PC-3 (cell line): Measurements from ENCODE around the gene ATP10A. TPM values are rescaled to one million over a fixed set of nuclear protein-coding genes. Genes with fewer than 3 reads are reported as not detected.

Experiments used
- ATAC-seq: fragments of 200-7000 bp; cut with Tn5 transposase; 2 replicates; pipeline ENCODE4 v1.9.1; 2020; ENCODE audit warnings: mild to moderate bottlenecking, moderate library complexity
- BruUV-seq: library from RNA; stranded (reverse); fragments of 400-500 nt; replicated peaks from 2 replicates; lab custom pipeline; 2021; lab: Mats Ljungman, UMichigan
- CTCF ChIA-PET: fragments of 300-600 bp; sonication (Branson Sonifier 250); formaldehyde crosslinking; loops from one replicate; lab custom pipeline; 2022; ENCODE audit warnings: antibody characterized with exemption; lab: Charles Lee
- POLR2A ChIA-PET: fragments of 300-600 bp; sonication (Branson Sonifier 250); formaldehyde crosslinking; loops from one replicate; lab custom pipeline; 2022; ENCODE audit warnings: antibody characterized with exemption; ENCODE audit not compliant: unreplicated experiment; lab: Charles Lee
- DNase-seq: peaks from one replicate; pipeline ENCODE4 v3.0.0-alpha.2; 2015
- H2AFZ ChIP-seq: fragments of 300-600 bp; sonication (generic); 2 replicates; pipeline ENCODE4 v1.6.0; 2016; ENCODE audit warnings: antibody characterized with exemption, low read length
- H3F3A ChIP-seq: fragments of 300-600 bp; sonication (generic); one replicate; pipeline ENCODE4 v1.6.0; 2017; ENCODE audit warnings: antibody characterized with exemption, low read length, control low read depth, mild to moderate bottlenecking; ENCODE audit not compliant: unreplicated experiment
- H3K27ac ChIP-seq: fragments of 300-600 bp; sonication (generic); 2 replicates; pipeline ENCODE4 v1.5.1; 2016; ENCODE audit warnings: mild to moderate bottlenecking, low read length
- H3K27me3 ChIP-seq: fragments of 300-600 bp; sonication (generic); 2 replicates; pipeline ENCODE4 v1.6.1; 2016; ENCODE audit warnings: low read length, mixed read lengths
- H3K36me3 ChIP-seq: fragments of 300-600 bp; sonication (generic); 2 replicates; pipeline ENCODE4 v1.6.1; 2016; ENCODE audit warnings: low read depth, mixed run types, low read length, mixed read lengths
- H3K4me1 ChIP-seq: fragments of 300-600 bp; sonication (generic); 2 replicates; pipeline ENCODE4 v1.5.1; 2016; ENCODE audit warnings: low read length; ENCODE audit not compliant: insufficient read depth
- H3K4me2 ChIP-seq: fragments of 300-600 bp; sonication (generic); 2 replicates; pipeline ENCODE4 v1.6.0; 2016; ENCODE audit warnings: low read length
- H3K4me3 ChIP-seq: fragments of 300-600 bp; sonication (generic); 2 replicates; pipeline ENCODE4 v1.5.1; 2016; ENCODE audit warnings: mild to moderate bottlenecking, low read length, mixed read lengths
- H3K79me2 ChIP-seq: fragments of 300-600 bp; sonication (generic); 2 replicates; pipeline ENCODE4 v1.6.1; 2017; ENCODE audit warnings: low read length, mixed read lengths
- H3K9ac ChIP-seq: fragments of 300-600 bp; sonication (generic); 2 replicates; pipeline ENCODE4 v1.6.0; 2016; ENCODE audit warnings: mild to moderate bottlenecking, low read length
- H3K9me2 ChIP-seq: fragments of 300-600 bp; sonication (generic); replicated peaks from 2 replicates; pipeline ENCODE4 v1.6.1; 2016; ENCODE audit warnings: mixed run types, low read length, mixed read lengths
- H3K9me3 ChIP-seq: fragments of 300-600 bp; sonication (generic); 2 replicates; pipeline ENCODE4 v1.6.1; 2016; ENCODE audit warnings: low read length, mixed read lengths
- H4K20me1 ChIP-seq: fragments of 300-600 bp; sonication (generic); 2 replicates; pipeline ENCODE4 v1.6.1; 2016; ENCODE audit warnings: low read length, mixed read lengths
- EZH2 ChIP-seq: fragments of 300-600 bp; sonication (generic); IDR thresholded peaks from one replicate; pipeline ENCODE4 v1.6.1; 2017; ENCODE audit warnings: antibody characterized with exemption, mild to moderate bottlenecking, low read length; ENCODE audit not compliant: unreplicated experiment
- EZH2phosphoT487 ChIP-seq: fragments of 300-600 bp; sonication (generic); IDR thresholded peaks from 2 replicates; pipeline ENCODE4 v1.6.1; 2018; ENCODE audit warnings: mild to moderate bottlenecking, antibody characterized with exemption, low read length, borderline replicate concordance
- intact Hi-C: fragments of 100-400 bp; cut with micrococcal nuclease; formaldehyde crosslinking; loops from 2 replicates; pipeline ENCODE4 v1.9.0; 2023
- total RNA-seq: library from RNA; depleted of rRNA; stranded (reverse); fragments of >200 nt; gene quantifications from 2 replicates; pipeline ENCODE4 v1.2.3, GENCODE V29; 2014
- TF ChIP-seq, protein P1 (sequence below): fragments of 300-600 bp; sonication (generic); conservative IDR thresholded peaks from 2 replicates; pipeline ENCODE4 v1.5.1; 2017; ENCODE audit warnings: antibody characterized with exemption, low read depth, mild to moderate bottlenecking, low read length

Gene ATP10A
- total RNA-seq, 1 experiment from 2014 or later, result 2.6 TPM

DNA sequence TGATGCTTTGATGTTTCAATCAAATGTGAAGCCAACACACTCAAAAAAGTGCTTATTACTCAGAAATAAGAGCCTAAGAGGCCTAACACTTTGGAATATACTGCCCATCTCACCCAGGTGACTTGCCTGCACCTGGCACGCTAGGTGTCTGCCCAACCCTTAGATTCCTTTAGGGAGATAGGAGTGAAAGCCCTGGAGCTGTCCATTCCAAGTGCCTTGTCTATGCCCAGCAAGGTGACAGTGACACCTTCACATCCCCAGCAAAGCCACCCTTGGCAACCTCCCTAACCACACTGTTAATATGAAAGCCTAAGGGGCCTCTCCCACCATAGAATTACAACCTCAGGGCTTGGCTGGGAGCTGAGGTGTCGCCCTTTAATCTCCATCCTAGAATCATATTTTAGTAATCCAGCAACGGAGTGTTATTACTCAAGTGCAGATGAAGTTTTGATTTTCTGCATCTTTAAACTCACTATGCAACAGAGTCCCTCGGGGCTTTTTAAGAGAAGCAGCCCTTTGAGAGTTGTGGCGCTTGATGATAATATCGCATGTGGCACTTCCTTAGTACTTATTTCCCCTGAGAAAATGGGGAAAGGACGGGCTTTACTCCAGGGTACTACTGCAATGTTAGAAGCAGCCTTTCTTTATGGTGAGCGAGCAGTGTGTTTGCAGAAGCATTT lies 24.8 kb downstream of the ATP10A start:
- Histone ChIP-seq H3K4me3 (no peak overlapping the region), H3K4me2 (peak overlapping the region; percentile 40; the same call in 1 of the 2 replicates), H3K9ac (no peak overlapping the region), H3K79me2 (no peaks in the 10 kb centered on the region), H3K27me3 (no peaks in the 10 kb centered on the region), H2AFZ (no peak overlapping the region), H3K4me1 (peaks cover 15% of the 10 kb centered on the region; the same call in 1 of the 2 replicates), H3F3A (no peaks in the 10 kb centered on the region), H3K9me2 (no peaks in the 10 kb centered on the region), H3K27ac (no peak overlapping the region), H3K9me3 (no peaks in the 10 kb centered on the region), H3K36me3 (no peaks in the 10 kb centered on the region), H4K20me1 (no peaks in the 10 kb centered on the region)
- POLR2A ChIA-PET, result no interaction called here
- CTCF ChIA-PET, result no interaction called here
- DNase-seq (no peak), ATAC-seq (no peak)
- TF ChIP-seq EZH2phosphoT487 (no peak), EZH2 (no peak)
- TF ChIP-seq, protein P1, sequence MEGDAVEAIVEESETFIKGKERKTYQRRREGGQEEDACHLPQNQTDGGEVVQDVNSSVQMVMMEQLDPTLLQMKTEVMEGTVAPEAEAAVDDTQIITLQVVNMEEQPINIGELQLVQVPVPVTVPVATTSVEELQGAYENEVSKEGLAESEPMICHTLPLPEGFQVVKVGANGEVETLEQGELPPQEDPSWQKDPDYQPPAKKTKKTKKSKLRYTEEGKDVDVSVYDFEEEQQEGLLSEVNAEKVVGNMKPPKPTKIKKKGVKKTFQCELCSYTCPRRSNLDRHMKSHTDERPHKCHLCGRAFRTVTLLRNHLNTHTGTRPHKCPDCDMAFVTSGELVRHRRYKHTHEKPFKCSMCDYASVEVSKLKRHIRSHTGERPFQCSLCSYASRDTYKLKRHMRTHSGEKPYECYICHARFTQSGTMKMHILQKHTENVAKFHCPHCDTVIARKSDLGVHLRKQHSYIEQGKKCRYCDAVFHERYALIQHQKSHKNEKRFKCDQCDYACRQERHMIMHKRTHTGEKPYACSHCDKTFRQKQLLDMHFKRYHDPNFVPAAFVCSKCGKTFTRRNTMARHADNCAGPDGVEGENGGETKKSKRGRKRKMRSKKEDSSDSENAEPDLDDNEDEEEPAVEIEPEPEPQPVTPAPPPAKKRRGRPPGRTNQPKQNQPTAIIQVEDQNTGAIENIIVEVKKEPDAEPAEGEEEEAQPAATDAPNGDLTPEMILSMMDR, result no peak
- intact Hi-C loops, result no loop called here
- BruUV-seq, result no TSS peak

DNA sequence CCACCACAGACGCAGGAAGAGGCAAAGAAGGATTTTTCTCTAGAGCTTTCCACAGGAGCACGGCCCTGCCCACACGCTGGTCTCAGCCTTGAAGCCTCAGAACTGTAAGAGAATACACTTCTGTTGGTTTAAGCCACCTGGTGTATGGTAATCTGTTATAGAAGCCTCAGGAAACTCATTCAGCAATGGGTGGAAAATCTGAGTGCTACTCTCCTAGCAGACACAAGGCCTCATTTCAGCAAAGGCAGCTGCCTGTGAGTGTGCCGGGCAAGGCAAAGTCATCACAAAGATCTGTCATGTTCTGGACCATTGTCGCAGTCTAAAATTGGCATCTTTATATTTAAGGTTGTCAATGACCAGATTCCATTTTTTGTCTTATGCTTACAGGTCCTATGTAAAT lies 31.0 kb downstream of the ATP10A start:
- H3K4me2 ChIP-seq, result no peak overlapping the region
- no peaks in the 10 kb centered on the region for H3K9me3 ChIP-seq
- intact Hi-C loops, result no loop called here
- no peak overlapping the region for H3K27ac ChIP-seq
- ATAC-seq (no peak), DNase-seq (no peak)
- H3F3A ChIP-seq, result no peaks in the 10 kb centered on the region
- peaks cover 15% of the 10 kb centered on the region for H3K4me1 ChIP-seq
- no peak overlapping the region for H3K9ac ChIP-seq
- ChIA-PET CTCF (interaction anchor here (0.6 kb wide), 1 partner anchor 22 kb away, joined by 4 read pairs; no protein-coding TSS in a partner anchor), POLR2A (no interaction called here)
- TF ChIP-seq, protein P1, result no peak
- TF ChIP-seq EZH2, result no peak
- no peak for TF ChIP-seq EZH2phosphoT487
- no peaks in the 10 kb centered on the region for H3K36me3 ChIP-seq
- no peak overlapping the region for H2AFZ ChIP-seq
- H3K27me3 ChIP-seq, result no peaks in the 10 kb centered on the region
- no peaks in the 10 kb centered on the region for H4K20me1 ChIP-seq
- no peak overlapping the region for H3K4me3 ChIP-seq
- no TSS peak for BruUV-seq
- no peaks in the 10 kb centered on the region for H3K9me2 ChIP-seq
- H3K79me2 ChIP-seq, result no peaks in the 10 kb centered on the region

DNA sequence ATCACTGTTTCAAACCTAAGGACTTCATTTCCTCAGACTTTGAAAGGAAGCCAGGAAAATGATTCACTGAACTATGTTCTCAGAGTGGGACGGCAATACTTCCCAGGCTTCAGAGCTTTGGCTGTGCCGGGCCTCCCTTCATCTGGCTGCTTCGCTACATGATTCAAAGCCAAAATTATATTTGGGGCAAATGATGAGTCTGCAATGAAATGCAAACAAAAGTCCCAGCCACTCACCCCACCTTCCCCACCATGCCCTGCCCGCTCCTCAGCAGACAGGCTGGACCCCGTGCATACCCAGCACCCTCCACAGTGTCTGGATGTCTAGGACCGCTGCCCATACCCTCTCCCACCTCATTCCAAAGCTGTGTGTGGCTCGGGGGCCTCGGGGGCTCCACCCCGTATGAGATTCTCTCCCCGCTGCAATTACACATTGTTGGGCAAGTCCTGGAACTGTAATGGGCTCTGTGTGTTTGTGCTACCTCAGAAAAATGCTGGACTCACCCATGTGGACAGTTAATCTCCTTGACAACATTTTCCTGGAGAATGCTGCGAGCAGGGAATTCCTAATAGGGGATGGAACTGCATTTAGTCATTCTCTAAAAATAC lies 32.2 kb downstream of the ATP10A start:
- peaks cover 15% of the 10 kb centered on the region for H3K4me1 ChIP-seq
- H4K20me1 ChIP-seq, result no peaks in the 10 kb centered on the region
- H3K9ac ChIP-seq, result no peak overlapping the region
- intact Hi-C loops, result no loop called here
- TF ChIP-seq EZH2phosphoT487, result no peak
- no peak for TF ChIP-seq EZH2
- TF ChIP-seq, protein P1, result no peak
- H3K4me3 ChIP-seq, result peak overlapping the region; percentile 41; the same call in 1 of the 2 replicates
- H3K79me2 ChIP-seq, result no peaks in the 10 kb centered on the region
- DNase-seq, result peak; percentile 80
- no peaks in the 10 kb centered on the region for H3K9me3 ChIP-seq
- BruUV-seq, result no TSS peak
- POLR2A ChIA-PET, result no interaction called here
- H3K4me2 ChIP-seq, result peak overlapping the region; percentile 73
- H3K36me3 ChIP-seq, result no peaks in the 10 kb centered on the region
- H3K27ac ChIP-seq, result peak overlapping the region; percentile 47
- H2AFZ ChIP-seq, result peak overlapping the region; percentile 78
- no peaks in the 10 kb centered on the region for H3F3A ChIP-seq
- peak; percentile 80 for ATAC-seq
- H3K27me3 ChIP-seq, result no peaks in the 10 kb centered on the region
- CTCF ChIA-PET, result no interaction called here
- no peaks in the 10 kb centered on the region for H3K9me2 ChIP-seq
